Renal cortex interstitium (tissue), 11 donors: ENCODE results near the gene ADAM19. TPM values are rescaled to one million over a fixed set of nuclear protein-coding genes. Genes with fewer than 3 reads are reported as not detected.
A peak's percentile ranks its signal among the peaks of the same experiment; 100 is the strongest.
"Not testable (repeated sequence)": the region's sequence is repeated elsewhere in the genome, so short reads cannot be mapped to it uniquely, and the experiment has no call there.

ENCODE experiments used
- DNase-seq, 11 donors: peaks; one replicate each; pipeline ENCODE4 v3.0.0-alpha.2; 2013; ENCODE audit warnings: low read depth in 9 of 11, low spot score in 4 of 11; ENCODE audit errors: extremely low read depth in 1 of 11
- polyA plus RNA-seq, 3 donors: library from polyadenylated mRNA; unstranded; fragments of 120-200 nt; gene quantifications; one replicate each; pipeline ENCODE4 v1.2.1, GENCODE V29; 2013; ENCODE audit not compliant: insufficient read length in 3 of 3

ADAM19 gene
- polyA plus RNA-seq, 3 donors, result 8.4 to 11.6 (median 8.7) TPM

- no peak for DNase-seq
Measured at GRCh38 chr5:157458835-157459234, 116.7 kb downstream of the ADAM19 start.

- DNase-seq, result no peak
Measured at GRCh38 chr5:157457391-157457790, 118.2 kb downstream of the ADAM19 start.

GRCh38 chr5:157456301-157456700 is 119.3 kb downstream of the ADAM19 start:
- no peak for DNase-seq

GRCh38 chr5:157455057-157455456 is 120.5 kb downstream of the ADAM19 start:
- DNase-seq, result no peak

GRCh38 chr5:157454273-157454672 is 121.3 kb downstream of the ADAM19 start:
- DNase-seq, result no peak

GRCh38 chr5:157451806-157452205 is 123.8 kb downstream of the ADAM19 start:
- DNase-seq, result no peak

GRCh38 chr5:157450024-157450423 is 125.6 kb downstream of the ADAM19 start:
- DNase-seq, result no peak

- no peak for DNase-seq
Measured at GRCh38 chr5:157449011-157449723, 126.4 kb downstream of the ADAM19 start.

GRCh38 chr5:157447201-157447637 is 128.4 kb downstream of the ADAM19 start:
- DNase-seq, result peak in 7 of 11 donors; percentile 31 to 74 (median 41)

GRCh38 chr5:157446412-157446935 is 129.1 kb downstream of the ADAM19 start:
- DNase-seq, result no peak

- DNase-seq, result no peak
Measured at GRCh38 chr5:157445745-157446411, 129.7 kb downstream of the ADAM19 start.

GRCh38 chr5:157444224-157444623 is 131.4 kb downstream of the ADAM19 start:
- DNase-seq, result no peak

GRCh38 chr5:157443041-157443549 is 132.5 kb downstream of the ADAM19 start:
- peak in 3 of 11 donors; percentile 6 to 27 (median 19) for DNase-seq

GRCh38 chr5:157434096-157434495 is 141.5 kb downstream of the ADAM19 start:
- DNase-seq, result no peak

GRCh38 chr5:157431544-157432200 is 143.9 kb downstream of the ADAM19 start:
- DNase-seq, result peak in 8 of 11 donors; percentile 19 to 57 (median 28)

GRCh38 chr5:157429920-157430319 is 145.7 kb downstream of the ADAM19 start:
- not testable (repeated sequence) for DNase-seq
